HepG2 (cell line): ENCODE data around the gene HOPX. TPM values are rescaled to one million over a fixed set of nuclear protein-coding genes. Genes with fewer than 3 reads are reported as not detected.

Experiments used
- ATAC-seq: fragments of 200-7000 bp; cut with Tn5 transposase; 3 replicates; pipeline ENCODE4 v1.9.1; 2020; ENCODE audit warnings: mild to moderate bottlenecking, moderate library complexity
- BruUV-seq: library from RNA; stranded (reverse); fragments of 400-500 nt; replicated peaks from 2 replicates; lab custom pipeline; 2021; lab: Mats Ljungman, UMichigan
- CTCF ChIA-PET: fragments of 300-600 bp; formaldehyde crosslinking; extraction: SDS; loops from one replicate; lab custom pipeline; 2021; ENCODE audit warnings: low total read pairs, inconsistent platforms, low intra/inter-chr PET ratio; lab: Yijun Ruan, JAX
- POLR2A ChIA-PET: fragments of 350-600 bp; sonication (Branson Sonifier 250); formaldehyde crosslinking; loops from one replicate; lab custom pipeline; 2020; ENCODE audit warnings: antibody characterized with exemption, inconsistent platforms; lab: Yijun Ruan, JAX
- DNase-seq: peaks from one replicate; pipeline ENCODE4 v3.0.0-alpha.2; 2015; ENCODE audit warnings: low spot score
- FAIRE-seq: peaks from 3 replicates; lab custom pipeline; 2011; peaks lifted over from hg19 to GRCh38; lab: Jason Lieb, UNC
- H2AFZ ChIP-seq: one replicate; pipeline ENCODE4 v1.6.1; 2011; ENCODE audit warnings: low read length, inconsistent platforms
- H3K27ac ChIP-seq: fragments of 300-600 bp; 3 replicates; pipeline ENCODE4 v1.8.0; 2011; ENCODE audit warnings: mixed run types, mild to moderate bottlenecking, mixed read lengths, low read length, inconsistent platforms; ENCODE audit not compliant: insufficient read depth; ENCODE audit errors: extremely low read length
- H3K27me3 ChIP-seq, 2 experiments: fragments of 200-600 bp in 1 of 2; 2 replicates in 1 of 2; 3 replicates in 1 of 2; pipeline versions ENCODE4 v1.6.0 to v1.8.0; 2011; ENCODE audit warnings: low read length in 2 of 2, mild to moderate bottlenecking in 2 of 2, moderate library complexity in 2 of 2, inconsistent platforms in 1 of 2; ENCODE audit not compliant: insufficient read depth in 2 of 2, control insufficient read depth in 1 of 2
- H3K36me3 ChIP-seq, 2 experiments: fragments of 200-600 bp in 1 of 2; replicated peaks in 1 of 2; 2 replicates in 1 of 2; 3 replicates in 1 of 2; pipeline versions ENCODE4 v1.5.1 to v1.8.0; 2011; ENCODE audit warnings: low read length in 2 of 2, inconsistent platforms in 1 of 2; ENCODE audit not compliant: insufficient read depth in 2 of 2, control insufficient read depth in 1 of 2
- H3K4me1 ChIP-seq: 2 replicates; pipeline ENCODE4 v1.5.1; 2012; ENCODE audit warnings: low read length, inconsistent platforms; ENCODE audit not compliant: insufficient read depth
- H3K4me2 ChIP-seq: 2 replicates; pipeline ENCODE4 v1.6.0; 2011; ENCODE audit warnings: low read depth, low read length, inconsistent platforms
- H3K4me3 ChIP-seq, 3 experiments: fragments of 200-600 bp in 1 of 3; sonication (generic), shearing (Covaris generic) in 1 of 3; replicated peaks in 1 of 3; 2 replicates each; pipeline ENCODE4 v1.5.1; 2011 to 2016; ENCODE audit warnings: low read length in 3 of 3, inconsistent platforms in 2 of 3, low read depth in 2 of 3, mild to moderate bottlenecking in 2 of 3, control low read depth in 1 of 3, mixed read lengths in 1 of 3; ENCODE audit not compliant: insufficient read depth in 1 of 3
- H3K79me2 ChIP-seq: one replicate; pipeline ENCODE4 v1.6.1; 2011; ENCODE audit warnings: low read length, inconsistent platforms; ENCODE audit not compliant: insufficient read depth
- H3K9ac ChIP-seq: 2 replicates; pipeline ENCODE4 v1.6.0; 2011; ENCODE audit warnings: mild to moderate bottlenecking, low read depth, low read length, inconsistent platforms; ENCODE audit not compliant: insufficient read depth
- H3K9me3 ChIP-seq: 2 replicates; pipeline ENCODE4 v1.5.1; 2012; ENCODE audit warnings: mild to moderate bottlenecking, low read length
- H4K20me1 ChIP-seq: 2 replicates; pipeline ENCODE4 v1.6.0; 2011; ENCODE audit warnings: inconsistent platforms, mild to moderate bottlenecking, low read length, moderate library complexity; ENCODE audit not compliant: insufficient read depth
- CREM ChIP-seq, 2 experiments: sonication (generic) in 1 of 2; formaldehyde crosslinking in 1 of 2; IDR thresholded peaks; 2 replicates each; pipeline versions ENCODE4 v1.4.0 to v1.6.1; 2016 to 2020; ENCODE audit warnings: antibody characterized with exemption in 1 of 2, mild to moderate bottlenecking in 1 of 2, missing genetic modification reagents in 1 of 2
- ERF ChIP-seq: IDR thresholded peaks from 2 replicates; pipeline ENCODE4 v1.6.1; 2018; ENCODE audit warnings: missing biosample characterization, missing genetic modification reagents
- GATAD1 ChIP-seq: IDR thresholded peaks from 2 replicates; pipeline ENCODE4 v1.6.1; 2016; ENCODE audit warnings: missing genetic modification reagents, missing compliant biosample characterization
- KLF6 ChIP-seq: IDR thresholded peaks from 2 replicates; pipeline ENCODE4 v1.8.0; 2016; ENCODE audit warnings: missing biosample characterization, missing genetic modification reagents
- MAFK ChIP-seq, 2 experiments: IDR thresholded peaks in 1 of 2; conservative IDR thresholded peaks in 1 of 2; 2 replicates each; pipeline ENCODE4 v1.6.1; 2011; ENCODE audit warnings: improper control_type of control experiment in 2 of 2, low read length in 2 of 2
- NR2F1 ChIP-seq, 2 experiments: fragments of 450-650 bp in 1 of 2; formaldehyde crosslinking in 1 of 2; IDR thresholded peaks; 2 replicates each; pipeline versions ENCODE4 v1.5.0 to v1.6.1; 2016 to 2020; ENCODE audit warnings: mild to moderate bottlenecking in 1 of 2, missing compliant biosample characterization in 1 of 2, missing genetic modification reagents in 1 of 2, moderate library complexity in 1 of 2
- PCBP2 ChIP-seq: fragments of 200-400 bp; formaldehyde crosslinking; optimal IDR thresholded peaks from 2 replicates; pipeline ENCODE3; 2018; ENCODE audit warnings: low read length, low read depth; ENCODE audit not compliant: poor library complexity, severe bottlenecking
- SMC3 ChIP-seq: IDR thresholded peaks from 2 replicates; pipeline ENCODE4 v1.6.1; 2011; ENCODE audit warnings: low read length, improper control_type of control experiment
- SMYD3 ChIP-seq: sonication (generic); formaldehyde crosslinking; IDR thresholded peaks from 2 replicates; pipeline ENCODE4 v1.8.1; 2023; ENCODE audit warnings: mild to moderate bottlenecking, missing genetic modification reagents
- STAG1 ChIP-seq: sonication (generic); formaldehyde crosslinking; IDR thresholded peaks from 2 replicates; pipeline ENCODE4 v1.4.0; 2020; ENCODE audit warnings: missing genetic modification reagents
- ZBTB25 ChIP-seq: IDR thresholded peaks from 2 replicates; pipeline ENCODE4 v1.6.1; 2018; ENCODE audit warnings: missing genetic modification reagents
- ZNF253 ChIP-seq: sonication (generic); formaldehyde crosslinking; IDR thresholded peaks from 2 replicates; pipeline ENCODE4 v1.8.0; 2022; ENCODE audit warnings: mild to moderate bottlenecking, missing genetic modification reagents, borderline replicate concordance
- ZNF441 ChIP-seq: sonication (generic); formaldehyde crosslinking; IDR thresholded peaks from 2 replicates; pipeline ENCODE4 v1.7.0; 2021; ENCODE audit warnings: missing genetic modification reagents, borderline replicate concordance
- ZNF710 ChIP-seq: sonication (generic); formaldehyde crosslinking; IDR thresholded peaks from 2 replicates; pipeline ENCODE4 v1.5.0; 2020; ENCODE audit warnings: mild to moderate bottlenecking, missing genetic modification reagents, borderline replicate concordance
- WGBS: methylation state at CpG from one replicate; pipeline ENCODE4 v1.1.6; 2017; ENCODE audit warnings: low lambda C conversion rate; 5-methylcytosine and 5-hydroxymethylcytosine counted together
- in situ Hi-C: cut with HindIII; loops from 2 replicates; pipeline ENCODE4 v1.10.0; 2017; ENCODE audit warnings: low pct_unique_long_range_greater_than_20kb; ENCODE audit not compliant: extremely low pct_ligation_motif_present
- intact Hi-C: fragments of 100-400 bp; cut with micrococcal nuclease; formaldehyde crosslinking; loops from one replicate; pipeline ENCODE4 v1.10.0; 2022; ENCODE audit not compliant: unreplicated experiment
- polyA plus RNA-seq, 8 experiments: library from polyadenylated mRNA; depleted of rRNA in 3 of 8; stranded (reverse) in 7 of 8; unstranded in 1 of 8; fragments of >200 nt; fragmentation: Illumina TruSeq in 4 of 8; extraction: Trizol in 4 of 8; gene quantifications; 2 replicates each; pipeline versions ENCODE4 v1.2.1 to v1.2.3, GENCODE V29; 2011 to 2016; ENCODE audit warnings: low read depth in 4 of 8, missing spikeins in 1 of 8, mixed read lengths in 1 of 8; ENCODE audit not compliant: insufficient read depth in 1 of 8
- total RNA-seq, 5 experiments: library from RNA; depleted of rRNA; stranded (reverse); fragments of >200 nt; fragmentation: Illumina TruSeq; extraction: Trizol; gene quantifications; 2 replicates each; pipeline ENCODE4 v1.2.3, GENCODE V29; 2016; ENCODE audit warnings: low read depth in 1 of 5
- TF ChIP-seq, protein P1 (sequence below): sonication (generic); formaldehyde crosslinking; IDR thresholded peaks from 2 replicates; pipeline ENCODE4 v1.4.0; 2020; ENCODE audit warnings: missing genetic modification reagents, low read depth, mild to moderate bottlenecking, borderline replicate concordance
- TF ChIP-seq, protein P2 (sequence below): sonication (generic); formaldehyde crosslinking; IDR thresholded peaks from 2 replicates; pipeline ENCODE4 v1.4.0; 2020; ENCODE audit warnings: missing genetic modification reagents

The HOPX gene
- total and polyA plus RNA-seq, 2 of the 13 experiments (the other 11 are each of a cell fraction or from before 2014, with no cell fraction given) = not detected

- TF ChIP-seq MAFK (conservative IDR thresholded peaks at IDR 0.05 in 1 of 2, IDR thresholded peaks at IDR 0.05 in 1 of 2; ENCODE audit: low read length in 2 of 2) (no peak), ERF (CRISPR knock-in tag) (no peak), STAG1 (CRISPR knock-in tag) (no peak)
- TF ChIP-seq, protein P1, sequence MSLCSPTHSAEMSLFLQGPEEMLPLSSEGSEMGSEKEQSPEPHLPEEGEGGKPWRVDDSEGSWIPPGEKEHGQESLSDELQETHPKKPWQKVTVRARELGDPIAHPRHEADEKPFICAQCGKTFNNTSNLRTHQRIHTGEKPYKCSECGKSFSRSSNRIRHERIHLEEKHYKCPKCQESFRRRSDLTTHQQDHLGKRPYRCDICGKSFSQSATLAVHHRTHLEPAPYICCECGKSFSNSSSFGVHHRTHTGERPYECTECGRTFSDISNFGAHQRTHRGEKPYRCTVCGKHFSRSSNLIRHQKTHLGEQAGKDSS (CRISPR knock-in tag) = no peak
These were observed 61.9 kb downstream of the HOPX start (continued) for GRCh38 chr4:56619160-56619559.

- DNase-seq = no peak
These were observed 62.4 kb downstream of the HOPX start for GRCh38 chr4:56618734-56619133.

More at GRCh38 chr4:56618734-56619133, 62.4 kb downstream of the HOPX start:
- ATAC-seq = no peak
- H4K20me1 ChIP-seq = no peaks in the 10 kb centered on the region
- WGBS = 10% methylated on average over 4 of the region's 4 CpGs
- peaks cover 0 to 5% of the 10 kb centered on the region in 2 experiments; a peak in 2 of 5 replicates for H3K27me3 ChIP-seq
- H2AFZ ChIP-seq = no peak overlapping the region
- no peaks in the 10 kb centered on the region for H3K9me3 ChIP-seq
- no peak overlapping the region for H3K9ac ChIP-seq
- no peaks in the 10 kb centered on the region for H3K4me1 ChIP-seq
- no peak overlapping the region for H3K27ac ChIP-seq
- intact Hi-C loops (no loop called here), in situ Hi-C loops (no loop called here)
- no peak for TF ChIP-seq ZBTB25
- TF ChIP-seq PCBP2 = no peak
- no peak for TF ChIP-seq CREM (IDR thresholded peaks at IDR 0.05)
- TF ChIP-seq CREM (CRISPR knock-in tag; IDR thresholded peaks at IDR 0.05) = no peak
- TF ChIP-seq SMC3 = no peak
- TF ChIP-seq, protein P2, sequence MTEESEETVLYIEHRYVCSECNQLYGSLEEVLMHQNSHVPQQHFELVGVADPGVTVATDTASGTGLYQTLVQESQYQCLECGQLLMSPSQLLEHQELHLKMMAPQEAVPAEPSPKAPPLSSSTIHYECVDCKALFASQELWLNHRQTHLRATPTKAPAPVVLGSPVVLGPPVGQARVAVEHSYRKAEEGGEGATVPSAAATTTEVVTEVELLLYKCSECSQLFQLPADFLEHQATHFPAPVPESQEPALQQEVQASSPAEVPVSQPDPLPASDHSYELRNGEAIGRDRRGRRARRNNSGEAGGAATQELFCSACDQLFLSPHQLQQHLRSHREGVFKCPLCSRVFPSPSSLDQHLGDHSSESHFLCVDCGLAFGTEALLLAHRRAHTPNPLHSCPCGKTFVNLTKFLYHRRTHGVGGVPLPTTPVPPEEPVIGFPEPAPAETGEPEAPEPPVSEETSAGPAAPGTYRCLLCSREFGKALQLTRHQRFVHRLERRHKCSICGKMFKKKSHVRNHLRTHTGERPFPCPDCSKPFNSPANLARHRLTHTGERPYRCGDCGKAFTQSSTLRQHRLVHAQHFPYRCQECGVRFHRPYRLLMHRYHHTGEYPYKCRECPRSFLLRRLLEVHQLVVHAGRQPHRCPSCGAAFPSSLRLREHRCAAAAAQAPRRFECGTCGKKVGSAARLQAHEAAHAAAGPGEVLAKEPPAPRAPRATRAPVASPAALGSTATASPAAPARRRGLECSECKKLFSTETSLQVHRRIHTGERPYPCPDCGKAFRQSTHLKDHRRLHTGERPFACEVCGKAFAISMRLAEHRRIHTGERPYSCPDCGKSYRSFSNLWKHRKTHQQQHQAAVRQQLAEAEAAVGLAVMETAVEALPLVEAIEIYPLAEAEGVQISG = no peak
- TF ChIP-seq ZNF253 = no peak
- no peak for TF ChIP-seq KLF6 (CRISPR knock-in tag)
- no peak for TF ChIP-seq ZNF710
- no peak for TF ChIP-seq SMYD3 (CRISPR knock-in tag)
- TF ChIP-seq GATAD1 (CRISPR knock-in tag) = no peak
- TF ChIP-seq NR2F1 (CRISPR knock-in tag; IDR thresholded peaks at IDR 0.05) = no peak
- TF ChIP-seq ZNF441 (CRISPR knock-in tag) = no peak
- ChIA-PET CTCF (no interaction called here), POLR2A (no interaction called here)
- no peak overlapping the region for H3K4me2 ChIP-seq
- no peaks in the 10 kb centered on the region for H3K79me2 ChIP-seq
- no peak for FAIRE-seq
- BruUV-seq = no TSS peak
- no peak overlapping the region for H3K4me3 ChIP-seq
- no peaks in the 10 kb centered on the region for H3K36me3 ChIP-seq
